ENCODE measurements around the gene SENP5. TPM values are rescaled to one million over a fixed set of nuclear protein-coding genes. Genes with fewer than 3 reads are reported as not detected.

SENP5 gene
- total and polyA plus RNA-seq, 4 donors: 3.9 to 26.9 (median 14.3) TPM

GRCh38 chr3:196975349-196975748, 107.6 kb downstream of the SENP5 start:
- Histone ChIP-seq H3K27ac (ENCODE audit: low read depth in 1 of 2, low read length in 2 of 2) (no peak overlapping the region), H3K36me3 (ENCODE audit: control insufficient read depth in 4 of 4, insufficient read depth in 3 of 4, low read depth in 1 of 4, low read length in 3 of 4) (no peaks in the 10 kb centered on the region), H3K4me1 (ENCODE audit: control insufficient read depth in 4 of 4, insufficient read depth in 4 of 4, low read length in 3 of 4) (peaks cover 0 to 3% (median 2%) of the 10 kb centered on the region in 4 donors), H3K4me3 (ENCODE audit: low read depth in 1 of 3, low read length in 3 of 3) (no peak overlapping the region), H3K9ac (ENCODE audit: low read depth in 1 of 2, low read length in 2 of 2) (no peak overlapping the region), H3K9me3 (ENCODE audit: control insufficient read depth in 4 of 4, low read length in 3 of 4) (no peaks in the 10 kb centered on the region), H3K27me3 (ENCODE audit: control insufficient read depth in 4 of 4, insufficient read depth in 4 of 4, low read length in 3 of 4) (no peaks in the 10 kb centered on the region)
- no peak for DNase-seq (ENCODE audit: low spot score)
- WGBS: 86% methylated on average over 4 of the region's 4 CpGs
- no peak for TF ChIP-seq TAF1 (conservative IDR thresholded peaks at IDR 0.05)
- no peak for TF ChIP-seq ATF3 (IDR thresholded peaks at IDR 0.05)
- TF ChIP-seq ZBTB33 (IDR thresholded peaks at IDR 0.05): no peak
- TF ChIP-seq RXRA (IDR thresholded peaks at IDR 0.05): no peak
- no peak for TF ChIP-seq RAD21 (IDR thresholded peaks at IDR 0.05)
- no peak for TF ChIP-seq SP1 (IDR thresholded peaks at IDR 0.05)
- no peak for TF ChIP-seq HNF4G (IDR thresholded peaks at IDR 0.05)
- TF ChIP-seq MAX (IDR thresholded peaks at IDR 0.05): no peak
- no peak for TF ChIP-seq FOXA1 (IDR thresholded peaks at IDR 0.05)
- no peak for TF ChIP-seq FOXA2 (IDR thresholded peaks at IDR 0.05)
- no peak for TF ChIP-seq JUND (IDR thresholded peaks at IDR 0.05)

DNA sequence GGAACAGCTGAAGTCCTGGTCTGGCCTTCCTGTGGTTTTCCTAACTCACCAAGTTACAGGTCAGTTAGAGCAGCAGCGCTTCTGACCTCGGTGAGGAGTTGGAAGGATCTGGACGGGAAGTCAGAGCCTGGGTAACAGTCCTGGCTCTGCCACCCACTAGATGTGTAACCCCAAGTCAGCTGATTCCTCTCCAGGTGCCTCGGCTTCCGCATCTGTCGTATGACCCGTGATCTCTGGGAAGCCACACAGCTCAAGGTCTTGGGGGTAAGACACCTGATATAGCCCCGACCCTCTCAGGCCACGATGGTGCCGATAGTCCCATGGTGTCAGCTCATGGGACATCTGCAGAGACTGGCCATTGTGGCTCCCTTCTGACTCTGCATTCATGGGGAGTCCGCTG, 109.2 kb downstream of the SENP5 start:
- no peak overlapping the region for H3K27ac ChIP-seq (ENCODE audit: low read depth in 1 of 2, low read length in 2 of 2)
- DNase-seq (ENCODE audit: low spot score): no peak
- H3K4me1 ChIP-seq (ENCODE audit: control insufficient read depth in 4 of 4, insufficient read depth in 4 of 4, low read length in 3 of 4): peaks cover 0 to 3% (median 2%) of the 10 kb centered on the region in 4 donors
- no peaks in the 10 kb centered on the region for H3K9me3 ChIP-seq (ENCODE audit: control insufficient read depth in 4 of 4, low read length in 3 of 4)
- no peak overlapping the region for H3K9ac ChIP-seq (ENCODE audit: low read depth in 1 of 2, low read length in 2 of 2)
- no peak overlapping the region for H3K4me3 ChIP-seq (ENCODE audit: low read depth in 1 of 3, low read length in 3 of 3)
- 91% methylated on average over 11 of the region's 11 CpGs for WGBS
- no peaks in the 10 kb centered on the region for H3K36me3 ChIP-seq (ENCODE audit: control insufficient read depth in 4 of 4, insufficient read depth in 3 of 4, low read depth in 1 of 4, low read length in 3 of 4)
- TF ChIP-seq, protein P1, sequence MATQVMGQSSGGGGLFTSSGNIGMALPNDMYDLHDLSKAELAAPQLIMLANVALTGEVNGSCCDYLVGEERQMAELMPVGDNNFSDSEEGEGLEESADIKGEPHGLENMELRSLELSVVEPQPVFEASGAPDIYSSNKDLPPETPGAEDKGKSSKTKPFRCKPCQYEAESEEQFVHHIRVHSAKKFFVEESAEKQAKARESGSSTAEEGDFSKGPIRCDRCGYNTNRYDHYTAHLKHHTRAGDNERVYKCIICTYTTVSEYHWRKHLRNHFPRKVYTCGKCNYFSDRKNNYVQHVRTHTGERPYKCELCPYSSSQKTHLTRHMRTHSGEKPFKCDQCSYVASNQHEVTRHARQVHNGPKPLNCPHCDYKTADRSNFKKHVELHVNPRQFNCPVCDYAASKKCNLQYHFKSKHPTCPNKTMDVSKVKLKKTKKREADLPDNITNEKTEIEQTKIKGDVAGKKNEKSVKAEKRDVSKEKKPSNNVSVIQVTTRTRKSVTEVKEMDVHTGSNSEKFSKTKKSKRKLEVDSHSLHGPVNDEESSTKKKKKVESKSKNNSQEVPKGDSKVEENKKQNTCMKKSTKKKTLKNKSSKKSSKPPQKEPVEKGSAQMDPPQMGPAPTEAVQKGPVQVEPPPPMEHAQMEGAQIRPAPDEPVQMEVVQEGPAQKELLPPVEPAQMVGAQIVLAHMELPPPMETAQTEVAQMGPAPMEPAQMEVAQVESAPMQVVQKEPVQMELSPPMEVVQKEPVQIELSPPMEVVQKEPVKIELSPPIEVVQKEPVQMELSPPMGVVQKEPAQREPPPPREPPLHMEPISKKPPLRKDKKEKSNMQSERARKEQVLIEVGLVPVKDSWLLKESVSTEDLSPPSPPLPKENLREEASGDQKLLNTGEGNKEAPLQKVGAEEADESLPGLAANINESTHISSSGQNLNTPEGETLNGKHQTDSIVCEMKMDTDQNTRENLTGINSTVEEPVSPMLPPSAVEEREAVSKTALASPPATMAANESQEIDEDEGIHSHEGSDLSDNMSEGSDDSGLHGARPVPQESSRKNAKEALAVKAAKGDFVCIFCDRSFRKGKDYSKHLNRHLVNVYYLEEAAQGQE (IDR thresholded peaks at IDR 0.05): no peak
- TF ChIP-seq RXRA (IDR thresholded peaks at IDR 0.05) (no peak), EGR1 (IDR thresholded peaks at IDR 0.05; ENCODE audit: low read depth in 2 of 2) (no peak), GABPA (IDR thresholded peaks at IDR 0.05 in 1 of 2, conservative IDR thresholded peaks at IDR 0.05 in 1 of 2) (no peak), FOXA1 (IDR thresholded peaks at IDR 0.05) (no peak), RAD21 (IDR thresholded peaks at IDR 0.05) (no peak), ZBTB33 (IDR thresholded peaks at IDR 0.05) (no peak), JUND (IDR thresholded peaks at IDR 0.05) (no peak), NR2F2 (IDR thresholded peaks at IDR 0.05) (no peak), HNF4A (conservative IDR thresholded peaks at IDR 0.05) (no peak), SP1 (IDR thresholded peaks at IDR 0.05) (no peak), HNF4G (IDR thresholded peaks at IDR 0.05) (no peak), MAX (IDR thresholded peaks at IDR 0.05) (no peak), ATF3 (IDR thresholded peaks at IDR 0.05) (no peak), TAF1 (conservative IDR thresholded peaks at IDR 0.05) (no peak), YY1 (IDR thresholded peaks at IDR 0.05) (no peak), FOXA2 (IDR thresholded peaks at IDR 0.05) (no peak)
- TF ChIP-seq, protein P2, sequence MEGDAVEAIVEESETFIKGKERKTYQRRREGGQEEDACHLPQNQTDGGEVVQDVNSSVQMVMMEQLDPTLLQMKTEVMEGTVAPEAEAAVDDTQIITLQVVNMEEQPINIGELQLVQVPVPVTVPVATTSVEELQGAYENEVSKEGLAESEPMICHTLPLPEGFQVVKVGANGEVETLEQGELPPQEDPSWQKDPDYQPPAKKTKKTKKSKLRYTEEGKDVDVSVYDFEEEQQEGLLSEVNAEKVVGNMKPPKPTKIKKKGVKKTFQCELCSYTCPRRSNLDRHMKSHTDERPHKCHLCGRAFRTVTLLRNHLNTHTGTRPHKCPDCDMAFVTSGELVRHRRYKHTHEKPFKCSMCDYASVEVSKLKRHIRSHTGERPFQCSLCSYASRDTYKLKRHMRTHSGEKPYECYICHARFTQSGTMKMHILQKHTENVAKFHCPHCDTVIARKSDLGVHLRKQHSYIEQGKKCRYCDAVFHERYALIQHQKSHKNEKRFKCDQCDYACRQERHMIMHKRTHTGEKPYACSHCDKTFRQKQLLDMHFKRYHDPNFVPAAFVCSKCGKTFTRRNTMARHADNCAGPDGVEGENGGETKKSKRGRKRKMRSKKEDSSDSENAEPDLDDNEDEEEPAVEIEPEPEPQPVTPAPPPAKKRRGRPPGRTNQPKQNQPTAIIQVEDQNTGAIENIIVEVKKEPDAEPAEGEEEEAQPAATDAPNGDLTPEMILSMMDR (IDR thresholded peaks at IDR 0.05; ENCODE audit: low read depth, low read length, missing input control): no peak
- H3K27me3 ChIP-seq (ENCODE audit: control insufficient read depth in 4 of 4, insufficient read depth in 4 of 4, low read length in 3 of 4): no peaks in the 10 kb centered on the region
